ENCODE data around the gene NUP153.

GRCh38 chr6:17602888-17603287 is 103.8 kb downstream of the NUP153 start:
- TF ChIP-seq CTCF (IDR thresholded peaks at IDR 0.05) (no peak), EZH2 (IDR thresholded peaks at IDR 0.05) (no peak), EZH2phosphoT487 (IDR thresholded peaks at IDR 0.05) (no peak)

All from neural progenitor cell (in vitro differentiated cells).